ENCODE measurements around the gene TASP1. TPM values are rescaled to one million over a fixed set of nuclear protein-coding genes. Genes with fewer than 3 reads are reported as not detected.

The TASP1 gene
- total RNA-seq, 1 donor, result 9.4 TPM

GRCh38 chr20:13683833-13684232 lies 45.1 kb upstream of the TASP1 start:
- Histone ChIP-seq H3K36me3 (ENCODE audit: insufficient read depth, low read length) (no peaks in the 10 kb centered on the region), H3K4me2 (ENCODE audit: insufficient read depth, low read length) (no peak overlapping the region), H3K27ac (ENCODE audit: low read depth, low read length) (no peak overlapping the region), H3K79me2 (ENCODE audit: insufficient read depth, low read length) (no peaks in the 10 kb centered on the region), H3K9me3 (ENCODE audit: low read depth, low read length) (no peaks in the 10 kb centered on the region), H2AFZ (ENCODE audit: low read length) (no peak overlapping the region), H3K4me3 (ENCODE audit: insufficient read depth, low read length) (no peak overlapping the region), H3K4me1 (ENCODE audit: insufficient read depth, low read length) (no peaks in the 10 kb centered on the region), H3K27me3 (ENCODE audit: insufficient read depth, low read length) (no peaks in the 10 kb centered on the region), H4K20me1 (ENCODE audit: insufficient read depth, low read length) (no peaks in the 10 kb centered on the region)
- no peak for DNase-seq (ENCODE audit: insufficient read length, low spot score, missing footprints)
- TF ChIP-seq CTCF (IDR thresholded peaks at IDR 0.05; ENCODE audit: extremely low read depth, low read depth, low read length), result no peak

GRCh38 chr20:13681248-13682125 lies 42.8 kb upstream of the TASP1 start:
- Histone ChIP-seq H3K27ac (ENCODE audit: low read depth, low read length) (no peak overlapping the region), H3K9me3 (ENCODE audit: low read depth, low read length) (no peaks in the 10 kb centered on the region), H3K4me2 (ENCODE audit: insufficient read depth, low read length) (no peak overlapping the region), H3K27me3 (ENCODE audit: insufficient read depth, low read length) (no peaks in the 10 kb centered on the region), H3K36me3 (ENCODE audit: insufficient read depth, low read length) (no peaks in the 10 kb centered on the region), H3K79me2 (ENCODE audit: insufficient read depth, low read length) (no peaks in the 10 kb centered on the region), H3K4me3 (ENCODE audit: insufficient read depth, low read length) (no peak overlapping the region), H4K20me1 (ENCODE audit: insufficient read depth, low read length) (no peaks in the 10 kb centered on the region), H2AFZ (ENCODE audit: low read length) (no peak overlapping the region), H3K4me1 (ENCODE audit: insufficient read depth, low read length) (no peaks in the 10 kb centered on the region)
- DNase-seq (ENCODE audit: insufficient read length, low spot score, missing footprints), result no peak
- no peak for TF ChIP-seq CTCF (IDR thresholded peaks at IDR 0.05; ENCODE audit: extremely low read depth, low read depth, low read length)

- H3K36me3 ChIP-seq (ENCODE audit: insufficient read depth, low read length), result no peaks in the 10 kb centered on the region
- no peak for TF ChIP-seq CTCF (IDR thresholded peaks at IDR 0.05; ENCODE audit: extremely low read depth, low read depth, low read length)
- H3K27me3 ChIP-seq (ENCODE audit: insufficient read depth, low read length), result no peaks in the 10 kb centered on the region
- no peaks in the 10 kb centered on the region for H4K20me1 ChIP-seq (ENCODE audit: insufficient read depth, low read length)
- no peak overlapping the region for H3K27ac ChIP-seq (ENCODE audit: low read depth, low read length)
- no peaks in the 10 kb centered on the region for H3K9me3 ChIP-seq (ENCODE audit: low read depth, low read length)
- no peak overlapping the region for H2AFZ ChIP-seq (ENCODE audit: low read length)
- H3K79me2 ChIP-seq (ENCODE audit: insufficient read depth, low read length), result no peaks in the 10 kb centered on the region
- no peak overlapping the region for H3K4me2 ChIP-seq (ENCODE audit: insufficient read depth, low read length)
- no peak overlapping the region for H3K4me3 ChIP-seq (ENCODE audit: insufficient read depth, low read length)
- no peaks in the 10 kb centered on the region for H3K4me1 ChIP-seq (ENCODE audit: insufficient read depth, low read length)
- no peak for DNase-seq (ENCODE audit: insufficient read length, low spot score, missing footprints)
Measured at GRCh38 chr20:13678944-13679343, 40.2 kb upstream of the TASP1 start.

- Histone ChIP-seq H3K9me3 (ENCODE audit: low read depth, low read length) (no peaks in the 10 kb centered on the region), H2AFZ (ENCODE audit: low read length) (no peak overlapping the region), H3K27me3 (ENCODE audit: insufficient read depth, low read length) (no peaks in the 10 kb centered on the region), H3K27ac (ENCODE audit: low read depth, low read length) (no peak overlapping the region), H4K20me1 (ENCODE audit: insufficient read depth, low read length) (no peaks in the 10 kb centered on the region), H3K4me3 (ENCODE audit: insufficient read depth, low read length) (no peak overlapping the region), H3K4me2 (ENCODE audit: insufficient read depth, low read length) (no peak overlapping the region), H3K79me2 (ENCODE audit: insufficient read depth, low read length) (no peaks in the 10 kb centered on the region), H3K4me1 (ENCODE audit: insufficient read depth, low read length) (peaks cover 7% of the 10 kb centered on the region), H3K36me3 (ENCODE audit: insufficient read depth, low read length) (no peaks in the 10 kb centered on the region)
- no peak for TF ChIP-seq CTCF (IDR thresholded peaks at IDR 0.05; ENCODE audit: extremely low read depth, low read depth, low read length)
- DNase-seq (ENCODE audit: insufficient read length, low spot score, missing footprints), result no peak
Measured at GRCh38 chr20:13677241-13677640, 38.5 kb upstream of the TASP1 start.

Measured in osteoblast (primary cell).